HTERT RPE-1 (cell line): Measurements from ENCODE around the gene TNRC18.
"Not testable (repeated sequence)": the region's sequence is repeated elsewhere in the genome, so short reads cannot be mapped to it uniquely, and the experiment has no call there.

Experiments used
- in situ Hi-C: fragments of 300-500 bp; cut with MboI; formaldehyde crosslinking; loops from 4 replicates; pipeline ENCODE4 v1.14.3; 2020; ENCODE audit warnings: low sequenced_read_pairs

TNRC18 gene, protein sequence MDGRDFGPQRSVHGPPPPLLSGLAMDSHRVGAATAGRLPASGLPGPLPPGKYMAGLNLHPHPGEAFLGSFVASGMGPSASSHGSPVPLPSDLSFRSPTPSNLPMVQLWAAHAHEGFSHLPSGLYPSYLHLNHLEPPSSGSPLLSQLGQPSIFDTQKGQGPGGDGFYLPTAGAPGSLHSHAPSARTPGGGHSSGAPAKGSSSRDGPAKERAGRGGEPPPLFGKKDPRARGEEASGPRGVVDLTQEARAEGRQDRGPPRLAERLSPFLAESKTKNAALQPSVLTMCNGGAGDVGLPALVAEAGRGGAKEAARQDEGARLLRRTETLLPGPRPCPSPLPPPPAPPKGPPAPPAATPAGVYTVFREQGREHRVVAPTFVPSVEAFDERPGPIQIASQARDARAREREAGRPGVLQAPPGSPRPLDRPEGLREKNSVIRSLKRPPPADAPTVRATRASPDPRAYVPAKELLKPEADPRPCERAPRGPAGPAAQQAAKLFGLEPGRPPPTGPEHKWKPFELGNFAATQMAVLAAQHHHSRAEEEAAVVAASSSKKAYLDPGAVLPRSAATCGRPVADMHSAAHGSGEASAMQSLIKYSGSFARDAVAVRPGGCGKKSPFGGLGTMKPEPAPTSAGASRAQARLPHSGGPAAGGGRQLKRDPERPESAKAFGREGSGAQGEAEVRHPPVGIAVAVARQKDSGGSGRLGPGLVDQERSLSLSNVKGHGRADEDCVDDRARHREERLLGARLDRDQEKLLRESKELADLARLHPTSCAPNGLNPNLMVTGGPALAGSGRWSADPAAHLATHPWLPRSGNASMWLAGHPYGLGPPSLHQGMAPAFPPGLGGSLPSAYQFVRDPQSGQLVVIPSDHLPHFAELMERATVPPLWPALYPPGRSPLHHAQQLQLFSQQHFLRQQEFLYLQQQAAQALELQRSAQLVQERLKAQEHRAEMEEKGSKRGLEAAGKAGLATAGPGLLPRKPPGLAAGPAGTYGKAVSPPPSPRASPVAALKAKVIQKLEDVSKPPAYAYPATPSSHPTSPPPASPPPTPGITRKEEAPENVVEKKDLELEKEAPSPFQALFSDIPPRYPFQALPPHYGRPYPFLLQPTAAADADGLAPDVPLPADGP (N-terminal part only)

DNA sequence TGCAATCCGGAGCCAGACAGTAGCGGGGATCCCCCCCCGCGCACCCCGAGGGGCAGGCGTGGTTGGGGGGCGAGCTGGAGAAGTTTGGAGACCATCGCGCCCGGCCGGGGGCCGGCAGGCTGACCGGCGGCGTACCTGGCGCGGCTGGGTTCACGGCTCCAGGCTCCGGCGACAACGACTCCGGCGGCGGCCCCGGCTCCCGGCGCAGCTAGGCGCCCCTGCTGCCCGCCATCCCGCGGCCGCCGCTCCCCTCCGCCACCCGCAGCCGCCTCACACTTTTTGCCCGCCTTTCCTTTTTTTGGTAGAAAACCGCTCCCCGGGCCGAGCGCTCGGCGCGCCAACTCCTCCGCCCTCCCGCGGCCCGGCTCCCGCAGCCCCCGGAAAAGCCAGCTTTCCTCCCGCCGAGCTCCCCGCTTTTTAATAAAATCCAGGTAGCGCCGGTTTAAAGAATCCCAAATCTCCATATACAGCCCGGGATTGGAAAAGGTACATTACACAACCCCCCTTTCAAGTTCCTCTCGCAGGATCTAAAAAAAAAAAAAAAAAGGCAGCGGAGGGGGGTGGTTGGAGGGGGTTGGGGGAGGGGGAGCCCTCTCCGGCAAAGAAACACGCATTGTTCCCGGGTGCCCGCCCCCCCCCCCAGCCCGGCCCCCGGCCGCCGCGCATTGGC lies at the start of gene TNRC18:
TSS of gene TNRC18 (minus strand) at position 529 of the 670 bp plus-strand sequence. CDS start 2,588 bp downstream, outside the sequence.
- in situ Hi-C loops: no loop called here

DNA sequence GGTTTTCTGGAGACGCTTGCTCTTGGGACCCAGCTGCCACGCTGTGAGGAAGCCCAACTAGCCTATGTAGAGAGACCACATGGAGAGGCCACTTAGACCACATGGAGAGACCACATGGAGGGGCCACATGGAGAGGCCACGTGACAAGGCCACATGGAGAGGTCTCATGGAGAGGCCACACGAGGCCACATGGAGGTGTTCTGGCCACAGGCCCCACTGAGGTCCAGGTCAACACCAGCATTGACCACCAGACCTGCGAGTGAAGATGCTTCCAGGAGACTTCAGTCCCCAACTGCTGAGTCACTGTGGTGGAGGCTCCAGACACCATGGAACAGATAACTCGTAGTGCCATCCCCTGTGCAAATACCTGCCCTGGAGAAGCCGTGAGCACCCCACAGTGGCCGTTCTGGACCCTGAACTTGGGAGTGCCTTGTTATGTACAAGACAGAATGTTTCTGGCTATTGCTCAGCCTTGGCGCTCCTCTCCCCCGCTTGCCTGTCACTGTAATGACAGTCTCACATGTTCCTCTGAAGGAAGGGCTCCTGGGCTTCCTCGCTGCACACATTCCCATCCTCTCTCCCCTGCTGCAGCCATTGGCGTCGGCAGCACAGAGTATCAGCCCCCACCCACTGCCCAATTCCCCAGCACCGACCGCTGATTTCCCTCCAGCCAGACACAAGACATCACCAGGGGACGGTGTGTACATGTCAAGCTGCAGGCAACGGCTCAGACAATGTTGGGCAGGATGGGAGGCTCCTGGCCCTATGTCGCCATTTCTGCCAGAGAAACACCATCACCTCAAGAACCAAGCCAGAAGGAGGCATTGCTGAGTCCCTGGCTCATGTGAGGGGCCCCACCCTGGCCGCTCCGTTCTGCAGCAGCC lies 49.0 kb upstream of the TNRC18 start:
- in situ Hi-C loops: no loop called here

DNA sequence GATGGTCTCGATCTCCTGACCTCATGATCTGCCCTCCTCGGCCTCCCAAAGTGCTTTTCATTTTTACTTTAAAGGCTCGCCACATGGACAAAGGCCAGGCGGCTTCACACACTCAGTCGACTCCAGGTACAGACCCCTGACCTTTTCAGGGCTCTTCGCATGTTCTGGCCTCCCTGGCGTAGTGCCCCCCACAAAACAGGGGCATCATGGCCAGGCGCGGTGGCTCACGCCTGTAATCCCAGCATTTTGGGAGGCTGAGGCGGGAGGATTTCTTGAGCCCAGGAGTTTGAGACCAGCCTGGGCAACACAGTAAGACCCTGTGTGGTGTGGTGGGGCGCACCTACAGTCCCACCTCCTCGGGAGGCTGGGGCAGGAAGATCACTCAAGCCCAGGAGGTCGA lies 48.0 kb upstream of the TNRC18 start:
- in situ Hi-C loops: not testable (repeated sequence)

DNA sequence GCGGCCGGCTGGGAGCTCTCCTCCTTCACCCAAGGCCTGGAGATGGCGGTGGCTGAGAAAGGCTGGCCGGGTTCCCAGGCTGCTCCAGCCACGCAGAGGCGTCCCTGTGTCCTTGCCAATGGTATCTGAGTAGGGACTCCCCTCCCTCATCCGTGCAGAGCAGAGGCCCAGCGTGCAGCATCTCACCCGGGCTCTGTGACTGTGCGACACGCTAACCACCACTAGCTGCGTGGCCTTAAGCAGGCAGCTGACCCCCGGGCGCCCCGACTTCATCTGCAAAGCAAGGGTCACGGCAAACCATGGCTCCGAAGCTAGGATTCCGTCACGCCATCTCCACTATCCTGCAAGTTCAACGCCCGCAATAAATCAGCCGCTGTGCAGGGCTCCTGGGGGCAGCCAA lies 47.2 kb upstream of the TNRC18 start:
- in situ Hi-C loops: no loop called here

DNA sequence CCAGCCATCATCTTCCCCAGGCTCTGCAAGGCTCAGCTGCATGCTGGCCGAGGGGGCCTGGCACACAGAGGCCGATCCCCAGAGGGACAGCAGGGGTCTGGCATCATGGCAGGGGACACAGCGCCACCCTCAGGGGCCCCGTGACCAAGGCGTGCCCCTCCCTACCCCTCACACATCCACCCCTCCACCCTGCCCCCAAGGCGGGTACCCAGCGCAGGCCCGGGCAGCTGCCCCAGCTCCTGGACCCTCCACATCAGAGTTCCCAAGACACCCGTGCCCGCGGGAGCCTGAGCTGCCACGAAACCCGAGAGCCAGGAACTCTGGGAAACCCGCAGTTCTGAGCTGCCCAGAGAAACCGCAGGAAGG lies 46.5 kb upstream of the TNRC18 start:
- in situ Hi-C loops: no loop called here

DNA sequence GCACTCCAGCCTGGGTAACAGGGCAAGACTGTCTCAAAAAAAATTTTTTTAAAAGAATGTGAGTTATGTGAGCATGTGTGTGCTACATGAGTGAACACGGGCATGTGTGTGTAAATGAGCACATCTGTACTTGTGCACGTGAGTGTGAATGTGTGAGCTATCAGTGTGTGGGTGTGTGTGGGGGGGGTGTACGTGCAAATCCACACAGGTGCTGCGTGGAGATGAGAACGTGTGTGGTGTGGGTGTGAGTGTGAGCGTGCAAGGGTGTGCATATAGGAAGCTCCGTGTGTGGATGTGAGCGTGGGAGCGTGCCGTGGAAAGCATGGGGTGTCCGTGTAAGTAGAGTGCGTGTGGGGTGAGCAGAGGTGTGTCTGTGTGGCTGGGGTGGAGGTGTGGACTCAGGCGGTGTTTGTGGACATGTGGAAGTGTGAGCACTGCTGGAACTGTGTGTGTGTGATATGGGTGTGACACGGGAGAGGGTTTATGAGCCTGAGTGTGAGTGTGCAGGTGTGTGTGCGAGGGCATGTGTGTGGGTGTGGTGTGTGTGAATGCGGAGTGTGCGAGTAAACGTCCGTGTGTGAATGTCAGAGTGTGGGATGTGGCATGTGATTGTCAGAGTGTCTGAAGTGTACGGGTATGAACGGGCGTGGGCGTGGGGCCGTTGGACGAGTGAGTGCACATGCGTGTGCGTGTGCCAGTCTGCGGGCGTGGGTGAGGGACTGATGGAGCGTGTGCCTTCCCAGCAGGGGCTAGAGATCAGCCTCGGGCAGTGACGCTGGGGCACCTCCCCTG lies 45.9 kb upstream of the TNRC18 start:
- in situ Hi-C loops: no loop called here

DNA sequence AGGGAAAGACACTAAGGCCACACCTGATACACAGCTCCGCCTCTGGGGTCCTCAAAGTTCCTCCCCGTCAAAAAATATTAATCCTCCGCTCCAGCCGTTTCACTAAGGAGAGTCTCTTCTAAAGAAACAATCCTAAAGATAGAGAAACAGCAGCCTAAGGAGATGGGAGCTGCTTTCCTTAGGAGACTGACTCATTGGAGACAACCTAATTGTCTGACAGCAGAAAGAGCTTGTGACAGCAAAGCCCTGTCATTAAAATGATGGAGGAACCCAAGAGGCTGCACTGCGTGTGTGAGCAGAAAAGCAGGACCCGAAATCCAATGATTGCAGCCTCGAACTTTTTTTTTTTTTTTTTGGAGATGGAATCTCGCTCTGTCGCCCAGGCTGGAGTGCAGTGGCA lies 44.0 kb upstream of the TNRC18 start:
- in situ Hi-C loops: no loop called here

DNA sequence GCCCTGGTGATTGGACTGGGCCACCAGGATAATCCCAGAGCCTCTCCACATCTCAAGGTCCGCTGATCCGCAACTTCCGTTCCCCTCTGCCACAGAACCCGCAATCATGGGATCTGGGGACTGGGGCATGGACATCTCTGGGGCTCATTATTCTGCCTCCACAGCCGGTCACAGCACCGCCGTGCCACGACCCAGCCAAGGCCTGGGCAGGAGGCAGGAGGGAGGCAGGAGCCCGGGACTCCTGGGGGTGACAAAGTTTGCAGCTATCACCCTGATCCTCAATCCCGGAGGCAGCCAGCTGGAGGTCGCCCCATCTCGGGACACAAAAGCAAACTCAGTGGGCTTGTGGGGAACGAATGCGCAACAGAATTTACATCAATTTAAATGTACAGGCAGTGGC lies 42.9 kb upstream of the TNRC18 start:
- in situ Hi-C loops: no loop called here

DNA sequence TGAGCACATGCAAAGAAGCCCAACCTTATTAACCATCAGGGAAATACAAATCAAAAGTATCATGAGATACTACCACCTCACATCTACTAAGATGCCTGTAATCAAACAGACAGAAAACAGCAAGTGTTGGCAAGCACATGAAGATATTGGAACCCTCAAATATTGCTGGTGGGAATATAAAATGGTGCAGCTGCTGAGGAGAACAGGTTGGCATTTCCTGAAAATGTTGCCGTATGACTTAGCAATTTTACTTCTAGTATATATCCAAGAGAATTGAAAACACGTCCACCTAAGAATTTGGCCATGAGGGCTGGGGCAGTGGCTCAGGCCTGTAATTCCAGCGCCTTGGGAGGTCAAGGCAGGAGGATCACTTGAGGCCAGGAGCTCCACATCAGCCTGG lies 39.4 kb upstream of the TNRC18 start:
- in situ Hi-C loops: no loop called here

DNA sequence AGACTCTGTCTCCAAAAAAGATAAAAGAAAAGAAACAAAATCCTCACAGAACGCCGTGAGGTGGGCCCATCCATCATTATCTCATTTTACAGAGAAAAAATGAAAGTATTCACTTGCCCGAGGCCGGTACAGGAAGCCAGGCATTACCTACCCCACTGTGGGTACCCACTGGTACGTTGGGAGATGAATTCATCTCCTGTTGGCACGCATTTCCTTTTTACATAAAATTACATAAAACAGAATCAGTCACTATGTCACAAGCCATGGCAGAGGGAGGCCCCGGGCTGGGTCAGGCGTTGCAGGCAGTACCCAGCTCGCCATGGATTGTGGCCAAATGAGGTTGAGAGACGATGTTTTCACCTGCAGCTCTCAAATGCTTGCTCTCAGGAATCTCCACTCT lies 38.6 kb upstream of the TNRC18 start:
- in situ Hi-C loops: no loop called here

DNA sequence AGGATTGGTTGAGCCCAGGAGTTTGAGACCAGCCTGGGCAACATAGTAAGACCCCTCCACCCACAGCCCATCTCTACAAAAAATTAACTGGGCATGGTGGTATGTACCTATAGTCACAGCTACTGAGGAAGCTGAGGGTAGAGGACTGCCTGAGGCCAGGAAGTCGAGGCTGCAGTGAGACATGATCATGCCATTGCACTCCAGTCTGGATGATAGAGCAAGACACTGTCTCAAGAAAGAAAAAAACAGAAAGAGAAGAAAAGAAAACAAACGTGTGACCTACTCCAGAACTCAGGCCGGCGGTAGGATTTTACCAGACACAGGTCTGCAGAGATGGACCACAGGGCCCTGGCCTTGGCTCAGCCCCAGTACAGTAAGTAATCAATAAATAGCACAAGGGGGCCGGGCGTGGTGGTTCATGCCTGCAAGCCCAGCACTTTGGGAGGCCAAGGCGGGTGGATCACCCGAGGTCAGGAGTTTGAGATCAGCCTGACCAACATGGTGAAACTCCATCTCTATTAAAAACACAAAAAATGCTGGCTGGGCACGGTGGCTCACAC lies 35.4 kb upstream of the TNRC18 start:
- in situ Hi-C loops: no loop called here

DNA sequence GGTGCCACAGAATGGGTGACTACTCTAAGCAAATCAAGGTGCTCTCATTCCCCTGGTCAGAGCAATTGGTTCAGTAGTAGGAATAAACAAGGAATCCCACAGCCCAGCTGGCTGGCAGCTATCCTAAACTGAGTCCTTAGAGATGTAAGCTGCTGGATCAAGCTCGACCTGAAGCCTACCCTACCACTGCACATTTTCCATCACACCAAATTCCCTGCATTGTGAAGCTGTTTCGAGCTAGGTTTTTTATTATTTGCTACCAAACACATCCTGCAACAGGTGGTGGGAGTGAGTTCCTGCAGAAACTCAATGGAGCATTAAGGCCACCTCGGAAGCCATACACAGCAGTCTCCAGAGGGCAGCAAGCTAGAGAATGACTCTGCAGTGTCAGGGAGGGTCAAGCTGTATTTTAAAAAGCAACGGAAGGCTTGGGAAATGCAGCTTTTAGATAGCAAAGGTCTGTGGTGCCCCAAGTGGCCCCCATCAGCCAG lies 33.7 kb upstream of the TNRC18 start:
- in situ Hi-C loops: no loop called here

DNA sequence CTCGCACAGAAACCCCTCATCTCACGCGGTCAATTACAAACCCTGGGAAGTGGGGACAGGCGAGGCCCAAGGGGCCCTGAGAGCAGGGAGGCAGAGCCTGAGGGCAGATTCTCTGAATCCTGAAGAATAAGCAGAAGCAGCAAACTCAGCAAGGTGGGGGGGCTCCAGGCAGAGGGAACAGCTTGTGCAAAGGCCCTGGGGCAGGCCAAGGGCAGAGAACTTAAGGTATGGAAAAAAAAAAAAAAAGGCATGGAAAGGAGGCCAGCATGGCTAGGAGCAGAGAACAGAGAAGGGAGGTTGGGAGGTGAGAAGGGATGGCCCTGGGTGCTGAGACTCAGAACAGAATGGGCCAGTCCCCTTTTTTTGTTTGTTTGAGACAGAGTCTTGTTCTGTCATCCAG lies 32.8 kb upstream of the TNRC18 start:
- in situ Hi-C loops: no loop called here

DNA sequence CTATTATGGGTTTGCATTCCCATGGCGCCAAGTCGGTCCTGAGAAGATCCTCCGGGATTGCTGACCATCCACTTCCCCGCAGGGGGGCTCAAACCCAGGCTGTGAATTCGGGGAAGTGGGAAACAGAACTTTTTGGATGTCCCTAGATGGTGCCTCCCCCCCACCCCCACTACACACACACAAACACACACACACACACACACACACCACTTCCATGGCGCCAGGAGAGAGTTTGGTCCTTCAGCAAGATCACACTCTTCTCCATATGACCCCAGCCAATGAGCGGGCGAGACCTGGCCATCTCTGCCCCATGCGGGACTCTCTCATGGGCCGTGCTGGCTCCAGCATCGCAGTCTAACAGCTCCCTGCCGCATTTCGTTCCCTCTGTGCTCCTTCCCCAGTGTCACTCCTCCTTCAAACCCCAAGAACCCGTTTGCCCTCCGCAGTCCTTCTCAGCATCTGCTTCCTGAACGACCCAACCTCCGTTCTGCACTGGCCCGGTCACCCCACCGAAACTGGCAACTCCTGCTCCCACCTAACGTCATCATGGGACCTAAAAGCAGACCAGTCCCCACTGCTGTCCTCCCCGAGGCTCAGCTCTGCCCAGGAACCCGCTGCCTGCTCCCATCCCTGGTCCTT lies 32.1 kb upstream of the TNRC18 start:
- in situ Hi-C loops: no loop called here

DNA sequence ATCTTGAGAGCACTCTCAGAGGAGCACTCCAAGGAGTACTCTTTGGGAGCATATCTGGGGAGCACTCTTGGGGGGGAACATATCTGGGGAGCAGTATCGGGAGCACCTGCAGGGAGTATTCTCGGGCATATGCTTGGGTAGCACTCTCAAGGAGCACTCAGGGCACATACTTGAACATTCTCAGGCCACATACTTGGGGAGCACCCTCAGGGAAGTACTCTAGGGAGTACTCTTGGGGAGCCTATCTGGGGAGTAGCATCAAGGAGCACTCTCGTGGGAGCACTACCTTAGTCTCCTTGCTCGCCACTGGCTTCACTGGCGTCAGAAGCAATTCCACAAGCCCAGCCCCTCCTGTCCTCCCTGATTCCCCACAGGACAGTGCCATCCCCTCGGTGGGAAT lies 31.5 kb upstream of the TNRC18 start:
- in situ Hi-C loops: no loop called here

DNA sequence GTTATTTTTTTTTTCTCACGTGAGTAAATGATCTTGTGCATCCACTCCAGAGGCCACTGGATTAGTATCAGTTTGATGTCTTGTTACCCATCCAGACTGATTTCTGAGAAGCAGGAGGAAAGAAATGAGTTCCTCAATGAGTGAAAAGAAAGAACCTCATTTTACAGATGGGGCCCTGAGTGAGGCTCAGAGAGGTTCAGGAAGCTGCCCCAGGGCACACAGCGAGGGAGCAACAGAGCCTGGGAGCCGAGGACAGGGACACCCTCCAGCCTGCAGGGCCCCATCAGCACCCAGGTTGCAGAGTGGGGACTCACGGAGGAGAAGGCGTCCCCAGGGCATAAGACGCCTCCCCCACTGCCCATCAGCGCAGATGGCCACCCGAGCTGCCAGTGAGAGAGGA lies 30.9 kb upstream of the TNRC18 start:
- in situ Hi-C loops: no loop called here

DNA sequence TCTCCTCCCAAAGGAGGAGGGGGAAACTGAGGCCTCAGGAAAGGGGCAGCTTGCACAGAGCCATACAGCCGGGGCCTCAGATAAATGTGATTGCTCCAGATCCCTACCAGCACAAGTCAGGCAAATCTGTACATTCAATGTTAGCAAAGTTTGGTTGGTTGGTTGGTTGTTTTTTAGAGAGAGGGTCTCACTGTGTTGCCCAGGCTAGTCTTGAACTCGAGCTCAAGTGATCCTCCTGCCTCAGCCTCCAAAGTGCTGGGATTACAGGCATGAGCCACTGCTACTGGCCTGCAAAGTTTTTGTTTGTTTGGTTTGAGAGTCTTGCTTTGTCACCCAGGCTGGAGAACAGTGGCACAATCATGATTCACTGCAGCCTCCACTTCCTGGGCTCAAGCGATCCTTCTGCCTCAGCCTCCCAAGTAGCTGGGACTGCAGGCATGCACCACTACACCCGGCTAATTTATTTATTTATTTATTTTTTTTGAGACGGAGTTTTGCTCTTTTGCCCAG lies 30.0 kb upstream of the TNRC18 start:
- in situ Hi-C loops: no loop called here

DNA sequence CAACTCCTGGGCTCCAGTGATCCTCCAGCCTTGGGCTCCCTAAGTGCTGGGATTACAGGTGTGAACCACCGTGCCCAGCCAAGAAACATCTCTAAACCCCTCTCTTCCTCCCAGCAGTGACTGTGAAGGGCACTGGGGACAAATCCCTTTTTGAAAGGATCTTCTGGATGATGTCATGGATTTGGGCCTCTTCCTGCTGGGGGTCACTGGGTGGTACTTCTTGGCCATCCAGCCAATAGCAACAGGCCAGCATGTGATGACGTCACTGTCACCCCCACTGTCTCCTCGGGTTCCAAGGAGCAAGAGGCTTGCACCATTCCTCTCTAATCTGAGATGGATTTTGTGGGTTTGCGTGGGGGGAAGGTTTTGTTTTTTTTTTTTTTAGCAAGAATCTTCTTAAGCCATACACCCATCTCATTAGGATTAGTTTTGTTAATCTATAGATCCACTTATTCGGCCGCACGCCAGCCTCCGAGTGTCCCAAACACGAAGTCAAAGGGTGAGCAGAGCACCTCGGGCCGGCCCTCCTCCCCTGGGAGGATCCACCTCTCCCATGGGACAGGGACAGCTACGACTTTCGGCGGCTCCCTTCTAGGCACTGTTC lies 29.4 kb upstream of the TNRC18 start:
- in situ Hi-C loops: no loop called here
